HG02610 (cell line): Measurements from ENCODE around the gene CAP1.

ENCODE experiments used
- ATAC-seq: cut with Tn5 transposase; IDR thresholded peaks from one replicate; pipeline ENCODE4 v1.9.1; 2021; ENCODE audit warnings: mild to moderate bottlenecking, moderate library complexity; ENCODE audit not compliant: unreplicated experiment

CAP1 gene

DNA sequence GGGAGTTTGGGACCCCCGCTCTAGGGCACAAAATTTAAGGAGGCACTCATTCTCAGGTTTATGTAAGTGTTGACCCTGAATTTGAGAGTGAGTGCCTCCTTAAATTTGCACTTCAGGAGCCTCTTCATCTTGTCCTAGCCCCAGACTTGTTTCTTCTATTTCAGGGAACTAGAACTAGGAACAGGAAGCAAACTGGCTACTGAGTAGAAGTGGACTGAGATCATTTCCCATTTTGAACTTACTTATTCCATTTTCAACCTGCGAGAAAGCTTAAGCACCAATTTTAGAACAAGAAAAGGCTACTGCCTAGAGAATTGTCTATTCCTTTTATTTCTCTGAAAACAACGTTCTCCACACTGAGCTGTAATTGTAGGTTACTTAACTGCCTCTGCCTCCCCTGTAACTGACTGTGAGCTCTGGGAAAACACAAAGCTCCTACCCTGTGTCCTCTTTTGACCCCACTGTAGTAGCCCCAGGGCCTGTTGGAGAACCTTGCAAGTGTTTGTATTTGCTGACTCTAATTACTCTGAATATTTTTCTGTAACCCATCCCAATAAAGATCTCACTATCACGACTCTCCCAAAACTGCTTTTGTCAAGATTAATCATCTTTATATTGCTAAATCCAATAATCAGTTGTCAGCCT is 54.1 kb downstream of the CAP1 start:
- no peak for ATAC-seq

DNA sequence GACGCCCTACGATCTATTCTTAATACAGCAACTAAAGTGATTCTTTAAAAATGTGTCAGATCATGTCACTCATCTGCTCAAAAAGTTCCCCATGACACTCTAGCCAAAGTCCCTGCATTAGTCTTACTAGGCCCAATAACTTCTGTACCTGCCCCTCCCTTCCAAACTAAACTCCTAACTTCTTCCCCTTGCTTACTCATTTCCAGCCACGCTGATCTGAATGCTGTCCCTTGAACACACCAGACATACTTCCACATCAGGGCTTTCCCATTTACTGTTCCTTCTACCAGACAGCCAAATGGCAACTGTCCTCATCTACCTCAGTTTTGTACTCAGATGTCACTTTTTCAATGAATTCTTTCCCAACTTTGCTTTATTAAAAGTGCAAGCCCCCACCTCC is 55.3 kb downstream of the CAP1 start:
- ATAC-seq = no peak

DNA sequence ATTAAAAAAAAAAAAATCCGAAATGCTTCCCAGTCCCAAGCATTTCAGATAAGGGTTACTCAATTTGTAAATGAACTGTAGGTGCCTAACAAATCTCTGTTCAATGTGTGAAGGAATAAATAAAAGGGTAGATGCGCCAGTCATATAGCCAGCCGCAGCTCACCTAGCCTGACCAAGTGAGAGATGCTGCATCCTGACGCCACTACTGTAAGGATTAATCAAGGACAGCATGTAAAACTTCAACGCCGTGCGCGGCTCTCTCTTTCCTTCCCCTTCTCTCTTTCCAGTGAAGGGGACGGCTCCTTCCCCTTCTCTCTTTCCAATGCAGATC is 56.1 kb downstream of the CAP1 start:
- ATAC-seq = peak; percentile 20

DNA sequence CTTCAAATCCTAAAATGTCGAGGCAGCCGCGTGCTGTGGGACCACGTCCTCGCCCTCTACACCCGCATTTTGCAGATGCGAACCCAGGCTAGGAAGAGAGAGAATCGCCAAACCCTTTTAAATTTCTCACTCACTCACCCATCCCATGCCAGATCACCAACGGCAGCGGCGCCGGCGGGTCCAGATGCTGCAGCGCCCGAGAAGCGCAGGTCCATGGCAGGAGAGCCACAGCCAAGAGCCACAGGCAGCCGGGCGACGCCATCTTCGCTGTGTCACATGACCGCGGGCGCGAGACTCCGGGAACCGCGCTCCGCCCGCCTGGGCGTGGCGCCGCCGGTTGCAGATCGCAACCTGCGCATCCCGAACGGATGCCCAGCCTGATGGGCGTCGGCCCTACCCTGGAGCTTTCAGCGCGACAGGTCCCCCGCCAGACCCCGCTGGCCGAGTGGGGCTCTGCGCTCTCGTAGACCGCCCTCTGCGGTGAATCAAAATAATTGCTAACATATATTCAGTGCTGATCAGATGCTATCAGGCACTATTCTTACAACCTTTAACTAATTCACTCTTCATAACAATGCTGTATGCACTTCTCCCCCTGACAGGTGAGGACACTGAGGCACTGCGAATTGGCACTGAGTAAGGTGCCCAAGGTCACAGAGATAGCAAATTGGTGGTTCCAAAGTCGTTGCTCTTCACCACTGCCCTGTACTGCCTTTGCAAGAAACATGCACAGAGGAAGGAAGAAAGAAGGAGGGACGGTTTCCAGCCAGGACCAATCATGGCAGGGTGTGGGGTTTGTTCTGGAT is 56.7 kb downstream of the CAP1 start, which contains the start of gene PPT1:
Gene PPT1, minus strand, starts transcription at position 276 of the 806 bp plus-strand sequence. Its CDS starts 14 bp downstream, at position 262.
- peak; percentile 81 for ATAC-seq

DNA sequence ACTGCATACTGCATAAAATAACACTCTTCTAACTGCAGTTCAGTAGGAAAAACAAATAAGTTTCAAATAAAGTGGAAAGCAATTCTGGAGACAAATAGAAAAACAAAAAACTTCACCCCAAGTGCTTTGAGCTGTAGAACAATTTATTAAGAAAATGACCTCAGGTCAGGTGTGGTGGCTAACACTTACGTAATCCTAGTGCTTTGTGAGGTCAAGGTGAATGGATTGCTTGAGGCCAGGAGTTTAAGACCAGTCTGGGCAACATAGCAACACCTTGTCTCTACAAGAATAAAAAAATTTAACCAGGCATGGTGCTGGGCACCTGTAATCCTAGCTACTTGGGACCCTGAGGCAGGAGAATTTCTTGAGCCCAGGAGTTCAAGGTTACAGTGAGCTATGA is 61.5 kb downstream of the CAP1 start:
- ATAC-seq = no peak

DNA sequence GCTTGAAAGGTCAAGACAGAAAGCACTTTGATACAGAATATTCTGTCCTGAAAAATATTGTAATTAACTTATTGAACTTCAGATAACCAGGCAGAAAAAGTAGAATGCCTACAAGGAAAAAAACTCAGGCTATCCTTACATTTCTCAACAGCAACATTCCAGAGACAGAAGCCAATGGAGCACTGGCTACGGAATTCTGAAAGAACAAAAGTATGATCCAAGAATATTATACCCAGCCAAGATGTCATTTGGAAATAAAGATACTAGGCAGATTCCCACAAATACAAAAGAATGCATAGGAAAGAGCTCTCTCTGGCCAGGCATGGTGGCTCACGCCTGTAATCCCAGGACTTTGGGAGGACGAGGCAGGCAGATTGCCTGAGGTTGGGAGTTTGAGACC is 62.4 kb downstream of the CAP1 start:
- no peak for ATAC-seq

DNA sequence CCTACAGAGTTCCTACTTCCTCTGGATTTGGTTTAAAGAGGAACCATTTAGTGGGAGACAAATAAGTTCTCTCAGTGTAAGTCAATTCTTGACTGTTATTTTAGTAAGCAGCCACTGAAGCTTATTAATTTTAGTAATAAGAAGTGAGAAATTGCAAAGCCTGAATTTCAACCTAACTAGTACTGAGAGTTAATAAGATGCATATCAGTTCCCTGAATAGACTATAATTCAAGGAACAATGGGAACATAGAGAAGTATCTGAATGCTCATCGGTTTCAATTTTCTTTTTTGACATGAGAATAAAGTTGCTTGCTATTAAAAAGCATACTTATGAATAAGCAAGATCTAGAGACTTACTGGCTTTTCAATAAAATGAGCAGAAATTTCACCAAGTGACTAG is 64.5 kb downstream of the CAP1 start:
- no peak for ATAC-seq

DNA sequence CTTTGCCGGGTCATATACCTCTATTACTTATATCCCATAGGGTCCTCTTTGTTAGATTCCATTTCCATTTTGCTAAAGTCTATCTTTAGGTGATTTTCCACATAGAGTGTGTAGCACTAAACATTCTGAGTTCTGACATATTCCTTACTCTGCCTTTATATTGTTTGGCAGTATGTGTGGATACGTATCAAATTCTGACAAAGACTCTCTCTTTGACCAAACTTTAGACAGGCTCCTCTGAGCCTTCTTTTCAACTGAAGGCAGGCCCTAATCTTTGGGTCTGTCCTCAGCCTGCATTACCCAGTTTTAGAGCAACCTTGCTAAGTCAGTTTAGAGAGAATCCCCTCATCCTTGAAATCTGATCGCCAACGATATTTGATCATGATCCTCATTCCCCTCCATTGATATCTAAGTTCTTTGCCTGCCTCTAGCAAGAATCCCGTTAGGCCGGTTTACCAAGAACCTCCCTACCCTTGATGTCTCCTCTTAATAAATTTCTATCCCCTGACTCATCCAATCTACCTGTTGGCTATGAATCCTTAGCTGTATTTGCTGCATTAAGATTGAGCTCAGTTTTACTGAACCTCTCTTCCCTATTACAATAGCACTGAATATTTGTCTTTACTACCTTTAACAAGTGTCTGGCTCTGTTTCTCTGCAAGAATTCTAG is 66.9 kb downstream of the CAP1 start:
- ATAC-seq = no peak

DNA sequence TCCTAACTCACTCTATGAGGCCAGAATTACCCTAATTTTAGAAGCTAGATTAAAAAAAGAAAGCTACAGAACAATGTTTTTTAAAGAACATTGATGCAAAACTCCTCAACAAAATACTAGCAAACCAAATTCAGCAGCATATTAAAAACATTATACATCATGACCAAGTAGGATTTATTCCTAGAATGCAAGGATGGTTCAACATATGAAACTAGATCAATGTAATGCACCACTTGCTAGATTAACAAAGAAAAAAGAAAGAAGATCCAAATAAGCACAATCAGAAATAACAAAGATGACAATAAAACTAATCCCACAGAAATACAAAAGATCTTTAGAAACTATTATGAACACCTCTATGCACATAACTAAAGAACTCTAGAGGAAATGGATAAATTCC is 69.9 kb downstream of the CAP1 start:
- no peak for ATAC-seq

DNA sequence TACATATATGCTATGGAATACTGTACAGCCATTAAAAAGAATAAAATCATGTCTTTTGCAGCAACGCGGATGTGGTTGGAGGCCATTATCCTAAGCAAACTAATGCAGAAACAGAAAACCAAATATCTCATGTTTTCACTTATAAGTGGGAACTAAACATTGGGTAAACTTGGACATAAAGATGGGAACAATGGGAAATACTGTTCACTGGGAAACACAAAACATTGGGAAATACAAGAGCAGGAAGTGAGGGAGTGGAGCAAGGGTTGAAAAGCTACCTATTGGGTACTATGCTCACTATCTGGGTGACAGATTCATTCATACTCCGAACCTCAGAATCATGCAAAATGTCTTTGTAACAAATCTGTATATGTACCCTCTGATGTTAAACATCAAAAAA is 73.9 kb downstream of the CAP1 start:
- ATAC-seq = no peak

DNA sequence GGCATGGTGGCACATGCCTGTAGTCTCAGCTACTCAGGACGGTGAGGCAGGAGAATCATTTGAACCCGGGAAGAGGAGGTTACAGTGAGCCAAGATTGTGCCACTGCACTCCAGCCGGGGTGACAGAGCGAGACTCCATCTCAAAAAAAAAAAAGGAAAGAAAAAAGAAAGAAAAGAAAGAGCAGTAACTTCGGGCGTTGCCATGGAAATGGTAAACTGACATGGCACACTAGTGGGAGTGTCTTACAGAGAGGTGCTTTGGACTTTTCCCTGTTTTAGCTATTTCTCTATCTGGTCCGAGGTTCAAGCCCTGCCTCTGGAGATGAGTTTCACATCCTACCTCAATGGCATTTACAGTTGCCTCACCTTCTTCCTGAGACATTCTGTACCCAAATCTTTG is 79.6 kb downstream of the CAP1 start:
- ATAC-seq = no peak
